CD4-positive, alpha-beta T cell (primary cell): ENCODE results near the gene AQP7. TPM values are rescaled to one million over a fixed set of nuclear protein-coding genes. Genes with fewer than 3 reads are reported as not detected.
"Not testable (repeated sequence)": the region's sequence is repeated elsewhere in the genome, so short reads cannot be mapped to it uniquely, and the experiment has no call there.

ENCODE experiments used
- ATAC-seq: fragments of 200-7000 bp; cut with Tn5 transposase; one replicate; pipeline ENCODE4 v1.10.0; 2022; ENCODE audit warnings: mild to moderate bottlenecking; ENCODE audit not compliant: poor library complexity
- CTCF ChIA-PET: fragments of 350-600 bp; sonication (Branson Sonifier 250); formaldehyde crosslinking; loops from one replicate; lab custom pipeline; 2021; ENCODE audit warnings: antibody characterized with exemption, inconsistent platforms; lab: Charles Lee
- POLR2A ChIA-PET: fragments of 350-600 bp; sonication (Branson Sonifier 250); formaldehyde crosslinking; loops from one replicate; lab custom pipeline; 2021; ENCODE audit warnings: antibody characterized with exemption, inconsistent platforms; lab: Charles Lee
- DNase-seq, 14 experiments: peaks; one replicate each; pipeline ENCODE4 v3.0.0-alpha.2; 2013 to 2020; ENCODE audit warnings: mixed read lengths in 2 of 14
- H3K27ac ChIP-seq, 2 donors: one replicate each; pipeline versions ENCODE4 v1.5.1 to v1.7.0; 2013; ENCODE audit warnings: low read length in 2 of 2, low read depth in 1 of 2, mild to moderate bottlenecking in 1 of 2
- H3K27me3 ChIP-seq, 2 experiments: 1 replicate in 1 of 2; 2 replicates in 1 of 2; pipeline versions ENCODE4 v1.6.1 to v1.7.0; 2013; ENCODE audit warnings: low read length in 2 of 2, control low read depth in 1 of 2, mild to moderate bottlenecking in 1 of 2, moderate library complexity in 1 of 2; ENCODE audit not compliant: insufficient read depth in 2 of 2, control insufficient read depth in 1 of 2
- H3K36me3 ChIP-seq: one replicate; pipeline ENCODE4 v1.6.1; 2013; ENCODE audit warnings: low read length, control low read depth; ENCODE audit not compliant: insufficient read depth
- H3K4me1 ChIP-seq: one replicate; pipeline ENCODE4 v1.6.1; 2013; ENCODE audit warnings: low read length, control low read depth; ENCODE audit not compliant: insufficient read depth
- H3K4me3 ChIP-seq: one replicate; pipeline ENCODE4 v1.5.1; 2013; ENCODE audit warnings: mild to moderate bottlenecking, low read length, moderate library complexity
- H3K9me3 ChIP-seq, 2 experiments: 1 replicate in 1 of 2; 2 replicates in 1 of 2; pipeline versions ENCODE4 v1.6.1 to v1.7.0; 2013; ENCODE audit warnings: low read length in 2 of 2, mild to moderate bottlenecking in 2 of 2, control low read depth in 1 of 2, moderate library complexity in 1 of 2; ENCODE audit not compliant: control insufficient read depth in 1 of 2, insufficient read depth in 1 of 2
- H3K27ac Mint-ChIP-seq: one replicate; pipeline ENCODE4 v1.8.0; 2020; ENCODE audit warnings: mixed read lengths
- H3K27me3 Mint-ChIP-seq: one replicate; pipeline ENCODE4 v1.8.0; 2021; ENCODE audit warnings: mixed read lengths
- H3K36me3 Mint-ChIP-seq: one replicate; pipeline ENCODE4 v1.8.0; 2021; ENCODE audit warnings: low read depth, mixed read lengths
- H3K4me1 Mint-ChIP-seq: one replicate; pipeline ENCODE4 v1.8.0; 2021; ENCODE audit warnings: low read depth, mixed read lengths
- H3K4me3 Mint-ChIP-seq: one replicate; pipeline ENCODE4 v1.8.0; 2020; ENCODE audit warnings: mild to moderate bottlenecking, mixed read lengths
- H3K9me3 Mint-ChIP-seq: one replicate; pipeline ENCODE4 v1.8.0; 2020; ENCODE audit warnings: mixed read lengths
- CTCF ChIP-seq: fragments of 200-600 bp; IDR thresholded peaks from one replicate; pipeline ENCODE4 v1.8.0; 2022; ENCODE audit warnings: antibody characterized with exemption, mild to moderate bottlenecking
- intact Hi-C, 2 experiments: fragments of 100-400 bp; cut with DNase I in 1 of 2; cut with micrococcal nuclease in 1 of 2; formaldehyde crosslinking; loops; one replicate each; pipeline versions ENCODE4 v1.15.1 to v1.9.0; 2023 to 2025; cut with DNase I, micrococcal nuclease
- polyA plus RNA-seq, 2 donors: library from polyadenylated mRNA; unstranded; fragments of 120-200 nt; gene quantifications; one replicate each; pipeline ENCODE4 v1.2.1, GENCODE V29; 2013
- total RNA-seq, 174 experiments: library from RNA in 2 of 174; stranded (reverse) in 2 of 174; gene quantifications; one replicate each; pipeline ENCODE4 v1.2.3 and lab custom pipeline; 2021 to 2026

The AQP7 gene
- total RNA-seq (under 1 TPM; 0.25 to 0.27 TPM), total RNA-seq (lab: John Stamatoyannopoulos, UW) (0 to 1.3 (median 0.08) reads per million in 172 experiments)
- 0.48 TPM for polyA plus RNA-seq (2013, experiment 1 of 2)
- 0.49 TPM for polyA plus RNA-seq (2013, experiment 2 of 2)

GRCh38 chr9:33402371-33402770 lies at the start of gene AQP7:
AQP7 (minus strand) TSS chr9:33402568; CDS start chr9:33401262, 1,306 bp downstream.
- H3K27me3 Mint-ChIP-seq, H3K4me3 ChIP-seq, H3K9me3 Mint-ChIP-seq, DNase-seq, H3K4me1 Mint-ChIP-seq, H3K27ac Mint-ChIP-seq, H3K36me3 ChIP-seq, ATAC-seq, H3K27ac ChIP-seq, H3K9me3 ChIP-seq, H3K36me3 Mint-ChIP-seq, H3K27me3 ChIP-seq, H3K4me3 Mint-ChIP-seq: not testable (repeated sequence)
- H3K4me1 ChIP-seq, result peaks cover 14% of the 10 kb centered on the region
- POLR2A ChIA-PET, result interaction anchor here (1.6 kb wide), 1 partner anchor 64 kb away, joined by 11 read pairs; no protein-coding TSS in a partner anchor
- CTCF ChIA-PET, result interaction anchor here (1.4 to 2.2 kb wide), 2 partner anchors 12 to 57 kb away, joined by 3 to 25 read pairs; no protein-coding TSS in a partner anchor
- intact Hi-C loops, result loop anchor here (2.0 to 5.0 kb wide), 3 partner anchors 72 to 220 kb away; no protein-coding TSS in a partner anchor

GRCh38 chr9:33450621-33451146 lies 48.3 kb upstream of the AQP7 start:
- H3K36me3 ChIP-seq, result peaks cover 2% of the 10 kb centered on the region
- POLR2A ChIA-PET, result interaction anchor here (1.8 to 8.1 kb wide), 3 partner anchors 8 to 34 kb away, joined by 5 to 98 read pairs (median 9); partner anchors contain the start of gene NOL6
- no peaks in the 10 kb centered on the region for H3K9me3 Mint-ChIP-seq
- H3K4me1 Mint-ChIP-seq, result peaks cover 65% of the 10 kb centered on the region
- TF ChIP-seq CTCF, result no peak
- H3K36me3 Mint-ChIP-seq, result peaks cover 19% of the 10 kb centered on the region
- DNase-seq (no peak), ATAC-seq (no peak)
- CTCF ChIA-PET, result interaction anchor here (4.0 kb wide), 1 partner anchor 35 kb away, joined by 39 read pairs; no protein-coding TSS in a partner anchor
- H3K4me3 Mint-ChIP-seq, result peak overlapping the region; percentile 69
- intact Hi-C loops, result no loop called here
- no peaks in the 10 kb centered on the region for H3K9me3 ChIP-seq
- no peaks in the 10 kb centered on the region for H3K27me3 ChIP-seq
- H3K27me3 Mint-ChIP-seq, result no peaks in the 10 kb centered on the region
- H3K27ac ChIP-seq, result no peak overlapping the region
- peaks cover 67% of the 10 kb centered on the region for H3K4me1 ChIP-seq
- H3K4me3 ChIP-seq, result no peak overlapping the region
- H3K27ac Mint-ChIP-seq, result peak overlapping the region; percentile 49

GRCh38 chr9:33449715-33450114 lies 47.3 kb upstream of the AQP7 start:
- no peak overlapping the region for H3K4me3 ChIP-seq
- H3K36me3 Mint-ChIP-seq, result peaks cover 28% of the 10 kb centered on the region
- H3K4me1 ChIP-seq, result peaks cover 70% of the 10 kb centered on the region
- no peaks in the 10 kb centered on the region for H3K27me3 Mint-ChIP-seq
- no peak for ATAC-seq
- peaks cover 71% of the 10 kb centered on the region for H3K4me1 Mint-ChIP-seq
- CTCF ChIA-PET, result interaction anchor here (4.3 kb wide), 1 partner anchor 34 kb away, joined by 40 read pairs; no protein-coding TSS in a partner anchor
- H3K9me3 Mint-ChIP-seq, result no peaks in the 10 kb centered on the region
- intact Hi-C loops, result no loop called here
- no peaks in the 10 kb centered on the region for H3K27me3 ChIP-seq
- peak overlapping the region; percentile 99 for H3K27ac Mint-ChIP-seq
- H3K4me3 Mint-ChIP-seq, result peak overlapping the region; percentile 48
- no peaks in the 10 kb centered on the region for H3K9me3 ChIP-seq
- POLR2A ChIA-PET, result interaction anchor here (1.8 to 8.1 kb wide), 2 partner anchors 9 to 34 kb away, joined by 5 to 98 read pairs; no protein-coding TSS in a partner anchor
- no peak overlapping the region for H3K27ac ChIP-seq
- TF ChIP-seq CTCF, result no peak
- peaks cover 10% of the 10 kb centered on the region for H3K36me3 ChIP-seq
- no peak for DNase-seq
